ENCODE data around the gene MIEN1.

GRCh38 chr17:39715375-39716072 lies 14.8 kb downstream of the MIEN1 start:
- TF ChIP-seq CTCF (IDR thresholded peaks at IDR 0.05): no peak
- no peak for TF ChIP-seq EZH2 (IDR thresholded peaks at IDR 0.05; ENCODE audit: borderline replicate concordance, insufficient read depth, low read depth, low read length, poor library complexity, severe bottlenecking)
